GM23248 (cell line): ENCODE results near the gene ABCF2.

Experiments
- EZH2 ChIP-seq: fragments of 200-600 bp; sonication (generic); IDR thresholded peaks from 2 replicates; pipeline ENCODE4 v1.6.1; 2018; ENCODE audit warnings: antibody characterized with exemption, mild to moderate bottlenecking; ENCODE audit not compliant: insufficient read depth, poor library complexity, severe bottlenecking
- EZH2phosphoT487 ChIP-seq: fragments of 200-600 bp; sonication (generic); IDR thresholded peaks from 2 replicates; pipeline ENCODE4 v1.6.1; 2018; ENCODE audit warnings: antibody characterized with exemption, moderate library complexity, mild to moderate bottlenecking, low read depth; ENCODE audit not compliant: insufficient read depth

- TF ChIP-seq EZH2, result no peak
- no peak for TF ChIP-seq EZH2phosphoT487
Measured at GRCh38 chr7:151223728-151224127, 3.3 kb downstream of the ABCF2 start.
